Ovary (tissue), 9 donors: ENCODE results near the gene DAAM2. TPM values are rescaled to one million over a fixed set of nuclear protein-coding genes. Genes with fewer than 3 reads are reported as not detected.

Experiments
- DNase-seq, 5 donors: peaks; one replicate each; pipeline ENCODE4 v3.0.0-alpha.2; 2019 to 2020
- H3K27ac ChIP-seq, 2 donors: fragments of 200-600 bp; one replicate each; pipeline versions ENCODE4 v1.5.1 to v1.8.0; 2019 to 2022
- H3K27me3 ChIP-seq: fragments of 200-600 bp; one replicate; pipeline ENCODE4 v1.8.0; 2022
- H3K36me3 ChIP-seq: fragments of 200-600 bp; sonication (generic); one replicate; pipeline ENCODE4 v1.5.1; 2019
- H3K4me1 ChIP-seq: one replicate; pipeline ENCODE4 v1.8.1; 2013; ENCODE audit warnings: mild to moderate bottlenecking, moderate library complexity; ENCODE audit not compliant: insufficient read depth
- H3K4me3 ChIP-seq: fragments of 200-600 bp; sonication (generic); one replicate; pipeline ENCODE4 v1.5.1; 2017
- H3K9me3 ChIP-seq, 2 donors: fragments of 200-600 bp in 1 of 2; sonication (generic) in 1 of 2; one replicate each; pipeline versions ENCODE4 v1.5.1 to v1.8.1; 2013 to 2019; ENCODE audit warnings: mild to moderate bottlenecking in 1 of 2, moderate library complexity in 1 of 2
- CTCF ChIP-seq, 3 donors: fragments of 450-650 bp in 2 of 3; fragments of 200-600 bp in 1 of 3; IDR thresholded peaks; one replicate each; pipeline versions ENCODE4 v1.5.1 to v1.8.0; 2016 to 2022; ENCODE audit warnings: antibody characterized with exemption in 3 of 3, mild to moderate bottlenecking in 1 of 3
- EP300 ChIP-seq: sonication (generic); formaldehyde crosslinking; IDR thresholded peaks from one replicate; pipeline ENCODE4 v1.6.1; 2017; ENCODE audit warnings: antibody characterized with exemption
- POLR2A ChIP-seq: fragments of 450-650 bp; IDR thresholded peaks from one replicate; pipeline ENCODE4 v1.6.1; 2017; ENCODE audit warnings: antibody characterized with exemption, mild to moderate bottlenecking, moderate library complexity
- WGBS, 3 donors: extraction: QIAGEN DNeasy Blood & Tissue Kit in 1 of 3; methylation state at CpG; one replicate each; pipeline versions ENCODE4 v1.1.5 to v1.1.7; 2013 to 2017; 5-methylcytosine and 5-hydroxymethylcytosine counted together
- intact Hi-C, 4 donors: fragments of 100-400 bp; cut with DNase I; formaldehyde crosslinking; loops; one replicate each; pipeline versions ENCODE4 v1.11.0 to v1.15.1; 2022 to 2023
- polyA plus RNA-seq, 2 donors: library from polyadenylated mRNA; stranded (reverse); fragments of 200-250 nt in 1 of 2; fragments of 350-450 nt in 1 of 2; fragmentation: Illumina TruSeq in 1 of 2; extraction: RNeasy Lipid Tissue Mini Kit (QIAGEN cat#74804) in 1 of 2; gene quantifications; one replicate each; pipeline ENCODE4 v1.2.3, GENCODE V29; 2013 to 2014
- total RNA-seq, 7 donors: library from RNA; depleted of rRNA in 2 of 7; stranded (reverse); fragments of >200 nt in 2 of 7; fragmentation: NEBNext Ultra II Directional in 3 of 7; extraction: Animal tissue kit (Norgen Biotek cat#: 25700) in 3 of 7; gene quantifications; one replicate each; pipeline versions ENCODE4 v1.1.0 to v1.2.4, GENCODE V29; 2016 to 2023
- donor health status: DM: no; HTN: no; CAD: no; lungs with moderate emphysema.
- donor health status: DM: no; HTN: no; CAD: no.
- donor health status: Bipolar disorder and iron deficiency.
- donor health status: DM: yes; HTN: yes; CAD: no.
- donor health status: DM: no; HTN: no; CAD: no.
- donor health status: DM: yes; HTN: yes; CAD: no.

DAAM2 gene
- total and polyA plus RNA-seq, 9 donors: 8.5 to 27.8 (median 18.5) TPM

GRCh38 chr6:39942903-39943580 lies 150.9 kb downstream of the DAAM2 start:
- H3K27me3 ChIP-seq: no peaks in the 10 kb centered on the region
- no peak for DNase-seq
- 83 to 90% (median 84%) methylated on average over 7 of the region's 7 CpGs for WGBS, 3 donors
- no peak for TF ChIP-seq CTCF (IDR thresholded peaks at IDR 0.05)
- no peak for TF ChIP-seq EP300
- no peak for TF ChIP-seq POLR2A
- no peaks in the 10 kb centered on the region for H3K4me1 ChIP-seq
- no peaks in the 10 kb centered on the region for H3K36me3 ChIP-seq
- H3K27ac ChIP-seq: no peak overlapping the region
- intact Hi-C loops: no loop called here
- H3K4me3 ChIP-seq: no peak overlapping the region
- no peaks in the 10 kb centered on the region for H3K9me3 ChIP-seq

GRCh38 chr6:39945626-39946025 lies 153.4 kb downstream of the DAAM2 start:
- intact Hi-C loops: no loop called here
- 81 to 92% (median 88%) methylated on average over 1 of the region's 1 CpG for WGBS, 3 donors
- no peaks in the 10 kb centered on the region for H3K36me3 ChIP-seq
- H3K27ac ChIP-seq: no peak overlapping the region
- no peak for DNase-seq
- H3K4me3 ChIP-seq: no peak overlapping the region
- no peaks in the 10 kb centered on the region for H3K27me3 ChIP-seq
- no peak for TF ChIP-seq POLR2A
- no peak for TF ChIP-seq CTCF (IDR thresholded peaks at IDR 0.05)
- TF ChIP-seq EP300: no peak
- H3K4me1 ChIP-seq: no peaks in the 10 kb centered on the region
- no peaks in the 10 kb centered on the region for H3K9me3 ChIP-seq

- intact Hi-C loops: no loop called here
- Histone ChIP-seq H3K27me3 (no peaks in the 10 kb centered on the region), H3K36me3 (no peaks in the 10 kb centered on the region), H3K27ac (no peak overlapping the region), H3K4me3 (no peak overlapping the region), H3K4me1 (no peaks in the 10 kb centered on the region), H3K9me3 (no peaks in the 10 kb centered on the region)
- WGBS, 3 donors: 63 to 65% (median 63%) methylated on average over 5 of the region's 5 CpGs
- no peak for DNase-seq
- TF ChIP-seq EP300: no peak
- TF ChIP-seq CTCF (IDR thresholded peaks at IDR 0.05): no peak
- TF ChIP-seq POLR2A: no peak
Measured at GRCh38 chr6:39947611-39948068, 155.5 kb downstream of the DAAM2 start.

- WGBS, 3 donors: 59 to 64% (median 63%) methylated on average over 5 of the region's 5 CpGs
- H3K27me3 ChIP-seq: no peaks in the 10 kb centered on the region
- no peaks in the 10 kb centered on the region for H3K4me1 ChIP-seq
- no peaks in the 10 kb centered on the region for H3K36me3 ChIP-seq
- intact Hi-C loops: no loop called here
- no peak overlapping the region for H3K27ac ChIP-seq
- no peak for DNase-seq
- no peak overlapping the region for H3K4me3 ChIP-seq
- no peak for TF ChIP-seq CTCF (IDR thresholded peaks at IDR 0.05)
- no peaks in the 10 kb centered on the region for H3K9me3 ChIP-seq
Measured at GRCh38 chr6:39948199-39948791, 156.1 kb downstream of the DAAM2 start.
